Measurements from ENCODE around the gene BEND7. TPM values are rescaled to one million over a fixed set of nuclear protein-coding genes. Genes with fewer than 3 reads are reported as not detected.

BEND7 gene
- total and polyA plus RNA-seq, 2 of the 13 experiments (the other 11 are each of a cell fraction or from before 2014, with no cell fraction given), result 14.1 to 17.1 TPM

DNA sequence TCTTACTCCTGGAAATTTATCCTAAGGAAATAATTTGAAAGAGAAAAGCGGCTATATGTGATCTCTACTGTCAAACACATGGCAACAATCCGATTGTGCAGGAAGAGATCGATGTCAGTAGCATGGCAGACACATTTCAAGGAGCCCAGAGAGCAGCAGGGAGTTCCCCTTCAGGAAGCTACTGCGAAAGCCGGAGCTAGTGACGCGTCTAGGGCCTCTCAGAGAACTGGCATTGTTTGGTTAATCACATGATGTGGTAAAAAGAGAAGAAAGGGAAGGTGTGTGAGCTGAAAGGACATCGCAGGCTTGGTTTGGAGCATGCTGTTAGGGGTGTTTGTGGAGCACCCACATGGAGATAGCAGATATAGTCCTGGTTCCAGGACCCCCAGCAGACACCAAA is 74.9 kb downstream of the BEND7 start (continued):
- TF ChIP-seq KIAA2018 (CRISPR knock-in tag; IDR thresholded peaks at IDR 0.05; ENCODE audit: borderline replicate concordance) (no peak), ZNF687 (CRISPR knock-in tag; IDR thresholded peaks at IDR 0.05) (no peak), MBD4 (IDR thresholded peaks at IDR 0.05; ENCODE audit: borderline replicate concordance, low read length) (no peak), KLF12 (CRISPR knock-in tag; IDR thresholded peaks at IDR 0.05; ENCODE audit: borderline replicate concordance) (no peak), ZFP62 (CRISPR knock-in tag; IDR thresholded peaks at IDR 0.05) (no peak), SAP130 (CRISPR knock-in tag; IDR thresholded peaks at IDR 0.05; ENCODE audit: low read depth) (no peak), ATF3 (CRISPR knock-in tag; IDR thresholded peaks at IDR 0.05) (no peak)
- TF ChIP-seq, protein P1, sequence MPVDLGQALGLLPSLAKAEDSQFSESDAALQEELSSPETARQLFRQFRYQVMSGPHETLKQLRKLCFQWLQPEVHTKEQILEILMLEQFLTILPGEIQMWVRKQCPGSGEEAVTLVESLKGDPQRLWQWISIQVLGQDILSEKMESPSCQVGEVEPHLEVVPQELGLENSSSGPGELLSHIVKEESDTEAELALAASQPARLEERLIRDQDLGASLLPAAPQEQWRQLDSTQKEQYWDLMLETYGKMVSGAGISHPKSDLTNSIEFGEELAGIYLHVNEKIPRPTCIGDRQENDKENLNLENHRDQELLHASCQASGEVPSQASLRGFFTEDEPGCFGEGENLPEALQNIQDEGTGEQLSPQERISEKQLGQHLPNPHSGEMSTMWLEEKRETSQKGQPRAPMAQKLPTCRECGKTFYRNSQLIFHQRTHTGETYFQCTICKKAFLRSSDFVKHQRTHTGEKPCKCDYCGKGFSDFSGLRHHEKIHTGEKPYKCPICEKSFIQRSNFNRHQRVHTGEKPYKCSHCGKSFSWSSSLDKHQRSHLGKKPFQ (CRISPR knock-in tag; IDR thresholded peaks at IDR 0.05; ENCODE audit: insufficient replicate concordance), result no peak
- TF ChIP-seq, protein P2, sequence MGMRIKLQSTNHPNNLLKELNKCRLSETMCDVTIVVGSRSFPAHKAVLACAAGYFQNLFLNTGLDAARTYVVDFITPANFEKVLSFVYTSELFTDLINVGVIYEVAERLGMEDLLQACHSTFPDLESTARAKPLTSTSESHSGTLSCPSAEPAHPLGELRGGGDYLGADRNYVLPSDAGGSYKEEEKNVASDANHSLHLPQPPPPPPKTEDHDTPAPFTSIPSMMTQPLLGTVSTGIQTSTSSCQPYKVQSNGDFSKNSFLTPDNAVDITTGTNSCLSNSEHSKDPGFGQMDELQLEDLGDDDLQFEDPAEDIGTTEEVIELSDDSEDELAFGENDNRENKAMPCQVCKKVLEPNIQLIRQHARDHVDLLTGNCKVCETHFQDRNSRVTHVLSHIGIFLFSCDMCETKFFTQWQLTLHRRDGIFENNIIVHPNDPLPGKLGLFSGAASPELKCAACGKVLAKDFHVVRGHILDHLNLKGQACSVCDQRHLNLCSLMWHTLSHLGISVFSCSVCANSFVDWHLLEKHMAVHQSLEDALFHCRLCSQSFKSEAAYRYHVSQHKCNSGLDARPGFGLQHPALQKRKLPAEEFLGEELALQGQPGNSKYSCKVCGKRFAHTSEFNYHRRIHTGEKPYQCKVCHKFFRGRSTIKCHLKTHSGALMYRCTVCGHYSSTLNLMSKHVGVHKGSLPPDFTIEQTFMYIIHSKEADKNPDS (CRISPR knock-in tag; IDR thresholded peaks at IDR 0.05), result no peak
- TF ChIP-seq, protein P3, sequence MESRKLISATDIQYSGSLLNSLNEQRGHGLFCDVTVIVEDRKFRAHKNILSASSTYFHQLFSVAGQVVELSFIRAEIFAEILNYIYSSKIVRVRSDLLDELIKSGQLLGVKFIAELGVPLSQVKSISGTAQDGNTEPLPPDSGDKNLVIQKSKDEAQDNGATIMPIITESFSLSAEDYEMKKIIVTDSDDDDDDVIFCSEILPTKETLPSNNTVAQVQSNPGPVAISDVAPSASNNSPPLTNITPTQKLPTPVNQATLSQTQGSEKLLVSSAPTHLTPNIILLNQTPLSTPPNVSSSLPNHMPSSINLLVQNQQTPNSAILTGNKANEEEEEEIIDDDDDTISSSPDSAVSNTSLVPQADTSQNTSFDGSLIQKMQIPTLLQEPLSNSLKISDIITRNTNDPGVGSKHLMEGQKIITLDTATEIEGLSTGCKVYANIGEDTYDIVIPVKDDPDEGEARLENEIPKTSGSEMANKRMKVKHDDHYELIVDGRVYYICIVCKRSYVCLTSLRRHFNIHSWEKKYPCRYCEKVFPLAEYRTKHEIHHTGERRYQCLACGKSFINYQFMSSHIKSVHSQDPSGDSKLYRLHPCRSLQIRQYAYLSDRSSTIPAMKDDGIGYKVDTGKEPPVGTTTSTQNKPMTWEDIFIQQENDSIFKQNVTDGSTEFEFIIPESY (CRISPR knock-in tag; IDR thresholded peaks at IDR 0.05), result no peak

Measured in HepG2 (cell line).